Spleen (tissue), 7 donors: ENCODE data around the gene LAMC1.

ENCODE experiments used
- POLR2A ChIP-seq, 3 donors: fragments of 450-650 bp; IDR thresholded peaks; one replicate each; pipeline ENCODE4 v1.5.1; 2017; ENCODE audit warnings: antibody characterized with exemption in 3 of 3, mild to moderate bottlenecking in 1 of 3
- TF ChIP-seq, protein P1 (sequence below), 11 experiments: fragments of 200-600 bp in 7 of 11; fragments of 450-650 bp in 4 of 11; sonication (generic) in 4 of 11; IDR thresholded peaks in 8 of 11; conservative IDR thresholded peaks in 3 of 11; 1 replicate in 7 of 11; 2 replicates in 4 of 11; pipeline versions ENCODE4 v1.4.0 to v1.8.0; 2016 to 2021; ENCODE audit warnings: antibody characterized with exemption in 11 of 11, inconsistent platforms in 4 of 11, mild to moderate bottlenecking in 1 of 11
- donor health status: DM: no; HTN: no; CAD: no; lungs with moderate emphysema.
- donor health status: DM: no; HTN: no; CAD: no.
- donor health status: DM: no; HTN: no; CAD: no.

DNA sequence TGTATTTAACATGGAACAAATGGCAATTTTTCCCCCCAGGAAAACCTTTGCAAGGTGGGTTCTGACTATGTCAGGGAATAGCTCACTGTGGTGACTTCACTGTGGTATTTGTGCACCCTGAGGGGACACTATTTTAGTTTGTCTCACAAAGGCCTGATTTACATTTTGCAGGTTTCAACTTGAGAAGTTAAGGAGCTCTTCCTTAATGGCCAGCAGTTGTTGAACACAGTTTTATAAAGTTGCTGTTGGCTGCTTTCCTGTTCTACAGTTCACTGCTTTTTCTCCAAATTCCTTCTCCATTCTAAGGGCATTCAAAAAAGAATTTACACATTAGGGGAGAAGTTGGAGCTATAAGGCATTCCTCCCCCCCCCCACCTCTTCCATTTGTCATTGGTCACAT lies 4.6 kb downstream of the LAMC1 start:
- TF ChIP-seq, protein P1, sequence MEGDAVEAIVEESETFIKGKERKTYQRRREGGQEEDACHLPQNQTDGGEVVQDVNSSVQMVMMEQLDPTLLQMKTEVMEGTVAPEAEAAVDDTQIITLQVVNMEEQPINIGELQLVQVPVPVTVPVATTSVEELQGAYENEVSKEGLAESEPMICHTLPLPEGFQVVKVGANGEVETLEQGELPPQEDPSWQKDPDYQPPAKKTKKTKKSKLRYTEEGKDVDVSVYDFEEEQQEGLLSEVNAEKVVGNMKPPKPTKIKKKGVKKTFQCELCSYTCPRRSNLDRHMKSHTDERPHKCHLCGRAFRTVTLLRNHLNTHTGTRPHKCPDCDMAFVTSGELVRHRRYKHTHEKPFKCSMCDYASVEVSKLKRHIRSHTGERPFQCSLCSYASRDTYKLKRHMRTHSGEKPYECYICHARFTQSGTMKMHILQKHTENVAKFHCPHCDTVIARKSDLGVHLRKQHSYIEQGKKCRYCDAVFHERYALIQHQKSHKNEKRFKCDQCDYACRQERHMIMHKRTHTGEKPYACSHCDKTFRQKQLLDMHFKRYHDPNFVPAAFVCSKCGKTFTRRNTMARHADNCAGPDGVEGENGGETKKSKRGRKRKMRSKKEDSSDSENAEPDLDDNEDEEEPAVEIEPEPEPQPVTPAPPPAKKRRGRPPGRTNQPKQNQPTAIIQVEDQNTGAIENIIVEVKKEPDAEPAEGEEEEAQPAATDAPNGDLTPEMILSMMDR (IDR thresholded peaks at IDR 0.05 in 8 of 11, conservative IDR thresholded peaks at IDR 0.05 in 3 of 11), result no peak
- TF ChIP-seq POLR2A (IDR thresholded peaks at IDR 0.05), result no peak
